Activated CD4-positive, CD25-positive, alpha-beta regulatory T cell (primary cell): ENCODE measurements around the gene CASP8.
A peak's percentile ranks its signal among the peaks of the same experiment; 100 is the strongest.

Source experiments
- DNase-seq, 4 experiments: peaks; one replicate each; lab custom pipeline; 2025; lab: John Stamatoyannopoulos, UW

The CASP8 gene

DNA sequence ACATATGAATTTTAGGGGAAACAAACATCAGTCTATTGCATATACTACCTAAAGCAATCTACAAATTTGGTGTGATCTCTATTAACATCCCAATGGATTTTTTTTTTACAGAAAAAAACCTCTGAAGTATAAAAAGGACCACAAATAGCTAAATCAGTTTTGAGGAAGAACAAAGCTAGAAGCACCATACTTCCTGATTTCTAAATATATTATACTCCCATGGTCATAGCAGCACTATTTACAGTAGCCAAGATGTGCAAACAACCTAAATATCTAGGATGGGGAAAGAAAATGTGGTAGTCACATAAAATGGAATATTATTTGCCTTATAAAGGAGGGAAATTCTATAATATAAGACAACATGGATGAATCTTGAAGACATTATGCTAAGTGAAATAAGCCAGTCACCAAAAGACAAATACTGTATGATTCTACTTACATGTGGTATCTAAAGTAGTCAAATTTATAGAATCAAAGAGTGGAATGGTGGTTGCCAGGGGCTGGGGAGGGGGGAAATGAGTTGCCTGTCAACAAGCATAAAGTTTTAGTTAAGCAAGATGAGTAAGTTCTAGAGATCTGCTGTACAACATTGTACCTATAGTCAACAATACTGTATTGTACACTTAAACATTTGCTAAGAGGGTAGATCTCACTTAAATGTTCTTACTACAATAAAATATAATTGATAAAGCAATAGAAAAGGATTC, 17.6 kb upstream of the CASP8 start:
- no peak for DNase-seq

DNA sequence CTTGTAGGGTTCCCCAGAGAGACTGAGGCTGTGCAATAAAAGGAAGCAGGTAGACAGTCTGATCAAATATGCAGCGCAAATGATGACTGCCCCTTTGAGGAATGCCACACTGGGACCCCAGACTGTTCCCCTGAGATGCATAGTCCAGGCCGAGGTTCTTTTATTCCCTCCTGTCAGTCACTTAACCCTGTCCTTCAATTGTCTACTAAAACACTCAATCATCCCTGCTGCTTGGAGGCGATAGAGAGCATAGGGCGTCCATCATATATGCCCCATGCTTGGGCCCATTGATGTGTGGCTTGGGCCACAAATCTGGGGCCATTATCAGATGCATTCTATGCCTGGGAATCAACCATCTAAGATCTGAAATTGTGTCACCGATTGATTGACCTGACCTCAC, 15.5 kb upstream of the CASP8 start:
- no peak for DNase-seq

DNA sequence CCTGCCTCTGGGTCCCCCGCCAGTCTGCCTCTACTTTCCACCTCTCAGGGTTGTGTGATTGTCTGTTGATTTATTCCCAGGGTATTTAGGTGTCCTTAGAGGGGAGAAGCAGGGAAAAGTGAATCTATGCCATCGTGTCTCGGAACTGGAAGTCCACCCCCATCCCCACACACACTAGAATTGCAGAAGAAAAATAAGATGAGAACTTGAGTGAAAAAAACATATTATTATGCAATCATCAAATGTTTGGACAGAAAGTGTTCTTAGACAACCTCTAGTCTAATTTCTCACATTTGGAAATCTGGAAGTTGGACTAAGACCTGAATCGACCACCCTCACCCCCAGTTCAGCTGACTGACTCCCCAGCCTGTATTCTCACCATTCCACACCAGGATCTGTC, 14.1 kb upstream of the CASP8 start:
- no peak for DNase-seq

DNA sequence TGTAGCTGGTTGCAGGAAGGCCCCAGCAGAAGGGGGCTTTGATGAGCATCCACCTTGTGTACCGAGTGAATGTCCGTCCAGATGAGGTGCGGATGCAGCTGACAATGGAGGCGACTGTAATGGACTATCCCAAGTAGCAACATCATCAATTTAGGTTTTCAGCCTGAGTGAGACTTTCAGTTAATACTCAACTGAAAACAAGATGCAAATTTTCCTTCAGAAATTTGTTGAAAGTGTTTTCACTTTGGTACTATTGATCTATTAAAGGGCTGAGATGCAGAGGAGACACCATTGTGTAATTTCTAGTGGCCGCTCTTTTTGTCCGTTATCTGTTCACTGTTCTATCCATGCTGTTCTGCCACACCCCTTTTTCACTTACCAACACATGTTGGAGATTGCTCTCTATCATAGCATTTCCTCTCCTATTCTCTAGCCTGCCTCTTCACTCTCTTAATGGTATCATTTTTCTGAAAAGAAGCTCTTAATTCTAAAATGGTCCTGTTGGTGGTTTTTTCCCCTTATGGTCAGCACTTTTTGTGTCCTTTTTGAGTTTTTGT, 12.0 kb upstream of the CASP8 start:
- no peak for DNase-seq

DNA sequence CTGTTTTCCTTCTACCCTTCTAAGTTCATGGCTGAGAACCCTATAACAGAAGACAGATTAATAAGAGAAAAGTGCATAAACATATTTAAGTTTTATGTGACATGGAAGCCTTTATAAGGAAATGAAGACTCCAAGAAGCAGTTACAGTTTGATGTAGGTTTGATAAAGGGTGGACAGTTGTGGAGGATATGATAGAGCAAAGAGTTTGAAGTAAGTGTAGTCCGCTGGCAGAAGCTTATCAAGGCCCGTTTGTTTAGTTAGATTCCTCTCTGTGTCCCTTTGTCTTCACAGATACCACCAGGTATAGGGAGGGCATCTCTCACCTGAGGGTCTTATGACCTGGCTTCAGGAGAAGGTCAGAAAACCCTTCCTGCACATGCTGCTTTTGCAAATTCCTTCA, 10.4 kb upstream of the CASP8 start:
- DNase-seq = no peak

DNA sequence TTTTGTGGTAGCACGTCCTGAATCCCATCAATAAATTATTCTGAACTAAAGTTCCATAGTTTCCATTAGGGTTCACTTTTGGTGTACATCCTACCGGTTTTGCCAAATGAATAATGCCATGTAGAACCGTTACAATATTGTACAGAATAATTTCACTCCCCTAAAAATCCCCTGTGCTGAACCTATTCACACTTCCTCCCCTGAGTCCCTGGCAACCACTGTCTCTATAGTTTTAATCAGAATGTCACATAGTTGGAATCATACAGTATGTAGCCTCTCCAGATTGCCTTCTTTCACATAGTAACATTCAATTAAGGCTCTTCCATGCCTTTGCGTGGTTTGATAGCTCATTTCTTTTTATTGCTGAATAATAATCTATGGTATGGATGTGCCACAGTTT, 9.6 kb upstream of the CASP8 start:
- DNase-seq = no peak

DNA sequence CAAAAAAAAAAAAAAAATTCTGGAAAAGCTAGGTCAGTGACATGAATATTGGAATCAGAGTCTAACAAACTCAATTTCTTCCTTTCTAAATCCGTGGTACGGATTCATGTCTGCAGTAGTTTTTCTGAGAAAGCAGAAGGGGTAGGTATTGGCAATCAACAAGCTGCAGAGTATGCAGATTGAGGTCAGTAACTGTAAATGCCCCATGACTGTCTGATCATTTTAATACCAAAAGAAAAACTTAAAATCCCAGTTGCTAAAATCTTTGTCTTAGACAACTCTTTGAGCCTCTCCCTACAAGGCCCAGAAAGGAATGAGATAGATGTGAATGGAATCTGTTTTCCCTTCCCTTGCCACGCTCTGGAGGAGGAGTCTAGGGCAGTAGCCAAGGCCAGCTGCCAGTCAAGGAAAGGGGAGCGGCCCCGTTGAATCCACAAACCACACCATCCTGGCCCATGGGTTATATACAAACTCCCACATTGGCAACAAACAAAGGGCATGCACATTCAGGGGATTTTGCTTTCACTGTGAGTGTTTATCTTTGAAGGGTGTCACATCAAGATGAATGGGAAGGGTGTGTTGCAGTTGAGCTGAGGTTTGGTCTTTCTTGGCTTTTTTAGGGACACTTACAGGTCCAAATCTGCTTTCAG, 6.1 kb upstream of the CASP8 start:
- DNase-seq = no peak

DNA sequence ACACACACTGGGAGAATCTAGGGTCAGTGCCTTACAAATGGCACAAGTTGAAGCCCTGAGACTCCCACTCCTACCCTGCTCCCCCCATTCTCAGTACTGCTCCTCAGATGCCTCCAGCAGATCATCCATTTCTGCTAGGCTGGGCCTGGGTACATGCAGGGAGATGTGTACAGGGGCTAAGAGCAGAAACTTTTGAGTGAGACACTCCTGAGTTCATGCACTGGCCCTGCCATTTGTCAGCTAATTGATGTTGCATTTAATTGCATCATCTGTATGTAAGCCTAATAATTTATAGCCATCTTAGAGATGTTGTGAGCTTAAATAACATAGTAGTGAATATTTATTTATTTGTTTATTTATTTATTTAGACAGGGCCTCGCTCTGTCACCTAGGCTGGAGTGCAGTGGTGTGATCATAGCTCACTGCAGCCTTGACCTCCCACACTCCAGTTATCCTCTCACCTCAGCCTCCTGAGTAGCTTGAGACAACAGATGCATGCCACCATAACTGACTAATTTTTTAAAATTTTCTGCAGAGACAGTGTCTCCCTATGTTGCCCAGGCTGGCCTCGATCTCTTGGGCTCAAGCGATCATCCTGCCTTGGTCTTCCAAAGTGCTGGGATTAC, 4.8 kb upstream of the CASP8 start:
- DNase-seq = no peak

DNA sequence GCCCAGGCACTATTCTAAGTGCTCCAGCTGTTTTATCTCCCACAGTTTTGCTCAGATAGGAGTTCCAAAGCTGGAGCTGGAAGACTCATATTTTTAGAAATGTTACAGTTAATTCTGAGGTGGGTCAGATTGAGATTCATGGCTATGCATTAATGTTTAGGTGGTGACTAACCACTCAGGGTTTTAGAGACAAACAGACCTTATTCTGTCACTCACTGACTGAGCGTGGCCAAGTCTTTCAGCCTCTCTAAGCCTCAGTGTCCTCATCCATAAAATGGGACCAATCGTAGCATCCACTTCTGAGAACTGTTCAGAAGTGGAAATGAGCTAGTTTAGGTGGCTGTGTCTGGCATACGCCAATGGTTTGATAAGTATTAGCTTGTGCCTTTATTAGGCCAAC, 4.3 kb upstream of the CASP8 start:
- DNase-seq = no peak

DNA sequence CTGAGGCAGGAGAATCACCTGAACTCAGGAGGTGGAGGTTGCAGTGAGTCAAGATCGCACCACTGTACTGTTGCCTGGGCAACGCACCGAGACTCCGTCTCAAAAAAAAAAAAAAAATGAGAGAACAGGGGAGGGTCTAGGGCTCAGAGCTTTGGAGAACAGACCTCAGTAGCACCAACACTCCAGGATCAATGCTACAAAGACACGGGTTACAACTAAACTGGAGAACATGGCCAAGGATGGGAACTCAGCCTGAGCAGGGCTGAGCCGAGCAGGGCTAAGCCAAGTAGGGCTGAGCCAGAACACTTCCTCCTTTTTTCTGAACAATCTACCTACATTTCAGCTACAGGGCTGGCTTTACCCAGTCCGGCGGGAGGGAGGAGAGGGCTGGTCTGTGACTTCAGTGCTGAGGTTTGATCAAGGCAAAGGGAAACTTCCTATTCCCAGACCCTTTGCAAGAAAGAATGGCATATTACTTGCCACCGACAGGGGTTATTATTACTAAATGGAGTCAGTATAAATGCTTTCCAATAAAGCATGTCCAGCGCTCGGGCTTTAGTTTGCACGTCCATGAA, 2.9 kb upstream of the CASP8 start:
- peak in 2 of 4 experiments; percentile 19 to 23 for DNase-seq

DNA sequence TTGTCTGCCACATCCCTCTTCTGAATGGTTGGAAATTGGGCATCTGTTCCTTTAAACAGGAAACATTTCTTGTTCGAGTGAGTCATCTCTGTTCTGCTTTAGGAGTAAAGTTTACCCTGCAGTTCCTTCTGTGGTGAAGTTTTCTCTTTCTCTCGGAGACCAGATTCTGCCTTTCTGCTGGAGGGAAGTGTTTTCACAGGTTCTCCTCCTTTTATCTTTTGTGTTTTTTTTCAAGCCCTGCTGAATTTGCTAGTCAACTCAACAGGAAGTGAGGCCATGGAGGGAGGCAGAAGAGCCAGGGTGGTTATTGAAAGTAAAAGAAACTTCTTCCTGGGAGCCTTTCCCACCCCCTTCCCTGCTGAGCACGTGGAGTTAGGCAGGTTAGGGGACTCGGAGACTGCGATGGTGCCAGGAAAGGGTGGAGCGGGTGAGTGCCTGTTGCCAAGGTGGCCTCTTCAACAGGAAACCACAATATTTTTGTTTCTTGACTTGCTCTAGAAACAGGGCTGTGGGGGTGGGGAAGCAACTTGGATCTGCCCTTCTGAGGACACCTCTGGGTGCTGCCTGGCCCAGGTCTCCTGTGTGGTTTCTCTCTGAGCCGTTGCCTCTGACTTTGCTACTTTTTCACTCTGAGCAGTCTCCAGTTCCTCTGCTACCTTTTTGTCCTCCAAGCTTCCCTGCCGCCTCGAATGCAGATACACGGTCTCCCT, 2.2 kb upstream of the CASP8 start:
- DNase-seq = peak; percentile 50 to 93 (median 78)

DNA sequence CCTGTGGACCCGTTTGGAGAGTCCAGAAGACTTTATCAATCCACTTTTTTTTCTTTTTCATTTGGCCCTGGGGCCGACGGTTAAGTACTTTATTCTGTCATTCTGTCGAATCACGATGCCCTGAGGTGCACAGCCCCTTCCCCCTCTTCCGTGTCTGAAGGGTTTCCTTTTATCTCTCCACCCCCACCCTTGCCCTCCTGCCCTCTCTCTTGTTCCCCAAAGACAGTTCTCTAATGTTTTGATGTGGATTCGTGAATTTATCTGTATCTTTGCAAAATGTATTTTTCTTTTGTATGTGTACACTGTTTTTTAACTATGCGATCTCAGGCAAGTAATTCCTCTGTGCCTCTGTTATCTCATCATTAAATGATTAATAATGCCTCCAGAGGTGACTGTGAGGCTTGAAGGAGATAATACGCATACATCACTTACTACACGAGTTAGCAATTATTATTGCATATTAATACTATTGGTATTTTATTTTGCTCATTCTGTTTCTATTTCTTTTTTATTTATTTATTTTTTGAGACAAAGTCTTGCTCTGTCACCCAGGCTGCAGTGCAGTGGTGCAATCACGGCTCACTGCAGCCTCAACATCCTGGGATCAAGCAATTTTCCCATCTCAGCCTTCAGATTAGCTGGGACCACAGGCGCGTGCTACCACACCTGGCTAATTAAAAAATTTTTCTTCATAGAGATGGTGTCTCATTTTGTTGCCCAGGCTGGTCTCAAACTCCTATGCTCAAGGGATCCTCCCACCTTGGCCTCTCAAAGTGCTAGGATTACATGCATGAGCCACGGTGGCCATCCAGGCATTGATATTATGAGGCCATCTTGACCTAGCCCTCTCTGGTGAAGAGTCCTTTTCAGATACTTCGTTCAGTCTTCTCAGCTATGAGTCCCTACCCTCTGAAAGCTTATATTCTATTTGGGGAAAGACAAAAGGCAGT, 1.4 kb upstream of the CASP8 start:
- DNase-seq = peak in 1 of 4 experiments; percentile 50

DNA sequence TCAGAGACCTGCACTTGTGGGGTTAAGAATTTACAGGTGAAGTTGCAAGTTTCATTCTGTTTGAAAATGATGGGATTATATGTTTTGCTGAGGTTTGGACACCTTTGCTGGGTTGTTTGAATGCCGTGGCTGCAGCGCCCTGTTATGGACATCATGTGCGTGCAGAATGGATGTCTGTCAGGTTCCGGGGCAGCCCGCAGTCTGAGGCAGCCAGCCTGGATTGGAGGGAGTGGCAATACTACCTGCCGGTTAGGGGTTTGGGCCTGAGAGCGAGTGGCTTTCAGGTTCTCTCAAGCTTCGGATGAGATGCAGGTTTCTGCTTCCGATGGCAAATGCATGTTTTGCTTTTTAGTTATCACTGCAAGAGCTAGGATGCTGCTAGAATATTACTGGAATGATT, 1.1 kb downstream of the CASP8 start:
- DNase-seq = peak; percentile 15 to 58 (median 43)

DNA sequence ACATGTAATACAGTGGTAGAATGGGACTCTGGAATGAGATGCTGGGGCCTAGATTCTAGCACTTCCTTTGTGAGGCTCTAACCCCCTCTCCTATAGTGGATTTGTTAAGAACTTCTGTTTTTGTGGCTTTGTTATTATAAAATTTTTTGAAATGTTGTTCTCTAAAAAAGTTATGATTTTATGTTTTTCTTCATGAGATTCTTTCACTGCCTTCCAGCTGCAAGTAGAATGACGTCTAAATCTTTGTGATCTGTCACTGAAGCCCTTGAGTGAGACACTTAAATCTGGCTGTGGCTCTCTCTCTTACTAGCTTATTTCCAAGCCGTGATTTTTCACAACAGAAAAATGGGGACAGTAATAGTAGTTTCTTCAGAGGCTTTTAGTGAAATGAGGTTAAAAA, 1.6 kb downstream of the CASP8 start:
- no peak for DNase-seq

DNA sequence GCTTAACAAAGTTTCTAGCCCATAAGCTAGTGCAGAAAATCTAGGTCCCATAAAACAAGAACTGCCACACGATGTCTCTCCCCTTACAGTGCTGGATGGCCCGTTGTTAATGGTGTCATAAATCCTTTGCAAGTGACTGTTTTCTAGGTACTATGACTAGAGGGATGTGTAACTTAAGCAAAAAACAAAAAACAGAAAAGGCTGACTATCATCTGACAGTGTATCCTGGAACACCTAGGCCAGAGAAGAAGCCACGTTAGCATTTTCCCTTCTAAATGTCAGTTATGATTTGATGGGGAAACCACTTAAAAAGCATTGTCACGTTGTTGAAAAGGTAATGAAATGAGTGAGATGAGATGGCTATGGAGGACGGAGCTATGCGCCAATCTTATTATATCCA, 2.4 kb downstream of the CASP8 start:
- DNase-seq = no peak

DNA sequence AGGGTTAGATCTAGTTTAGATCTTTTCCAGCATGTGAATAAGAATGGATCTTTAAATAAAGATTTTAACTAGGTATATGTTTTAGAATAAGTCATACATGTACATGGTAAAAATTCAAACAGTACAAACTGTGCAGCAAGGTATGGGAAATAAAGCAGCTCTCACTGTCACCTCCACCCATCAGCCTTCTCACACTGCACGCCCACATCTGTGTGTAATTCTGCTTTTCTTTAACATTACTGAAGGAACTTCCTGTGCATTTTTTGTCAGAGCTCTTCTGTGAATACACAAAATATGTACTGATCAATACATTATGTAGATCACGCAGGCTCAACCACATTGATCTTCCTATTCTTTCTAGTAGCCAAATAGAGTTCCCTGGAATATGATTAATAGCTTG, 3.4 kb downstream of the CASP8 start:
- DNase-seq = no peak

DNA sequence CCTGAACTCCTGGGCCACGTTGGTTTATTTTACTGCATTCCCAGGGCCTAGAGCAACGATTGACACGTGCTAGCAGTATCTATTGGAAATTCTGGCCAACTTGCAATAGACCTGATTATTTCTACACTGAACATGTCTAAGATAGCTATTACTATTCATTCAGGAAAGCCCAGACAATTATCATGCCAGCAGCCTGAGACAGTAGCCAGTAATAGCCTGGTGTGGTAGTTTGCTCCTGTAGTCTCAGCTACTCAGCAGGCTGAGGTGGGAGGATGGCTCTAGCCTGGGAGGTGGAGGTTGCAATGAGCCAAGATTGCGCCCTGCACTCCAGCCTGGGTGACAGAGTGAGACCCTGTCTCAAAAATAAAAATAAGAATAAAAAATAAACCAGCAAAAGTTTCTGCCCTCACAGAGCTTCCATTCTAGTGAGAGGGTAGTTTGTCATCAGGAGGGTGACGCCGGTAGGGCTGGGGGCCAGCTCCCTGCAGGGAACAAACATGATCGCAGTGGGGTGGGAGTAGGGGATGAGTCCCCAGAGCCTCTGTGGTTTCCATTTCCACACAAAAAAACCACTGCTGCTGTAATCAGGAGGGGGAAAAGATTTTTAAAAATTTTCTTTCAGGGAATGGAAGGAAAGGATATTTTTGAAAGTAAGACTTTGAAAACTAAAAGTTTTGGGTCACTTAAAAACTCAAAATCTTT, 4.3 kb downstream of the CASP8 start:
- DNase-seq = no peak

DNA sequence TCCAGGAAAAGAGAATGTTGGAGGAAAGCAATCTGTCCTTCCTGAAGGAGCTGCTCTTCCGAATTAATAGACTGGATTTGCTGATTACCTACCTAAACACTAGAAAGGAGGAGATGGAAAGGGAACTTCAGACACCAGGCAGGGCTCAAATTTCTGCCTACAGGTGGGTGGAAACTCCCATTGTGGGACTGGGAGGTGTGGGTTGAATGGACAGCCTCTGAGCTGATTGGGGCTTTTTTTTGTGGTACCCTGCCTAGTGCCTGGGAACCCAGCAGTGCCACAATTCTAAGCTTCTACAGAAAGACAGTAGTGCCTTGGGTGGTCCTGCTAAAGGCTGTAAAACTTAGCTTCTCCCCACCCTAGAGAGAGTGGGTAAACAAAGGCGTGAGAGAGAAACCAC, 6.3 kb downstream of the CASP8 start:
- DNase-seq = no peak

DNA sequence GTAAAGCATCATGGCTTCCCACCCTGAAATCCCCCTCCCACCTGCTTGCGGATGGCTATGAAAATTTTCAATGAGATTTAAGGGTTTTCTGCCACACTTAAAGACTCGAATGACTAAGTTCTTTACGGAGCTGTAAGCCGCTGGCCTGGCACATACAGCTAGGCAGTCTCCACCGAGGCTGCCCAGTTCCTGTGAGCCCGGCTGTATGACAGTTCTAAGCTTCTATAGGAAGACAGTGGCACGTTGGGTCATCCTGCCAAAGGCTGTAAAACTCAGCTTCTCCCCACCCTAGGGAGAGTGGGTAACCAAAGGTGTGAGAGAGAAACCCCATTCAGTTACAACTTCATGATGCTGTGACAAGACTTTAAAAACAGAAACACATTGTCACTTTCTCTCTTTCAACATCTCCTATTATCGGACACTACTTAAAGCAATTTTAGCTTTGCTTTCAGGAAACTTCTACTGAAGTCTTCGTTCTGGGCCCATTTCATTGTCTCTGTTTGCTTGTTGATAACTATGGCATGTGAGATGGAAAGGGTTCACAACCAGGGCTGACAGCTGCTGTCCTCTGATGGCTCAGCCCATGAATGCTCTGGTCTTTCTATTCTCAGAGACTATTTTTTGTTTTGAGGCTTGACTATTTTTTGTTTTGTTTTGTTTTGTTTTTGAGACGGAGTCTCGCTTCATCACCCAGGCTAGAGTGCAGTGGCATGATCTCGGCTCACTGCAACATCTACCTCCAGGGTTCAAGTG, 7.1 kb downstream of the CASP8 start:
- DNase-seq = no peak

DNA sequence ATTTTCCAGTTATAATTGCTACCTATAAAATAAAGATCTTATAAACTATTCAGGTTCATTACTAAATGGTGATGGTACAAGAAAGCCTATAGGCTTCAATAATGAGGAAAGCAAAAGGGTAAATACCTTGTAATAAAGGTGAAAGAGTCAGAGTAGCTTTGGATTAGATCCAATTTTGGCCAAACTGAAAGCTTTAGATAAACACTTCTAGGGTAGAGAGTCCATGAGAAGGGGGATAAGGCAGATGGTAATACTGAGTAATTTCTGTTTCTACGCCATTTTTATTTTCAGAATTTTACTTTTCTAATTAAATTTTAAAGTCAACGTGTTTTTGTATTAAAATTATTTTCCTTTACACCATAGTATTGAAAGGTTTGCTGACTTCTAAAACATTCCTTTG, 9.4 kb downstream of the CASP8 start:
- DNase-seq = no peak
